ENCODE data around the gene OVCA2. TPM values are rescaled to one million over a fixed set of nuclear protein-coding genes. Genes with fewer than 3 reads are reported as not detected.
A peak's percentile ranks its signal among the peaks of the same experiment; 100 is the strongest.

OVCA2 gene
- total and polyA plus RNA-seq, 3 donors from 2014 or later, result 46.3 to 55.1 (median 46.3) TPM

GRCh38 chr17:2058586-2059546, 17.0 kb downstream of the OVCA2 start:
- intact Hi-C loops (cut with DNase I; ENCODE audit: low total_unique reads), result no loop called here
- H3K4me1 ChIP-seq, result peaks cover 39% of the 10 kb centered on the region
- TF ChIP-seq POLR2A (IDR thresholded peaks at IDR 0.05) (no peak), CTCF (IDR thresholded peaks at IDR 0.05) (peak; percentile 60 to 72 (median 61))

GRCh38 chr17:2059547-2060384, 17.9 kb downstream of the OVCA2 start:
- WGBS, 2 donors, result 45 to 53% methylated on average over 18 to 21 of the region's 21 CpGs
- no peak for DNase-seq
- Histone ChIP-seq H3K27ac (peak overlapping the region; percentile 75 to 92), H3K9me3 (no peaks in the 10 kb centered on the region), H3K4me1 (peaks cover 47% of the 10 kb centered on the region), H3K36me3 (ENCODE audit: low read depth, missing control alignments) (no peaks in the 10 kb centered on the region), H3K4me3 (peak overlapping the region; percentile 58 to 66), H3K27me3 (no peaks in the 10 kb centered on the region)
- TF ChIP-seq CTCF (IDR thresholded peaks at IDR 0.05) (no peak), POLR2A (IDR thresholded peaks at IDR 0.05) (no peak)
- intact Hi-C loops (cut with DNase I; ENCODE audit: low total_unique reads), result no loop called here

More at GRCh38 chr17:2058586-2059546, 17.0 kb downstream of the OVCA2 start:
- no peaks in the 10 kb centered on the region for H3K27me3 ChIP-seq
- peak; percentile 73 for DNase-seq
- peak overlapping the region; percentile 75 to 92 for H3K27ac ChIP-seq
- 29 to 46% methylated on average over 34 to 78 of the region's 78 CpGs for WGBS, 2 donors
- H3K36me3 ChIP-seq (ENCODE audit: low read depth, missing control alignments), result no peaks in the 10 kb centered on the region
- peak overlapping the region; percentile 58 to 66 for H3K4me3 ChIP-seq
- H3K9me3 ChIP-seq, result no peaks in the 10 kb centered on the region

- no peak overlapping the region for H3K4me3 ChIP-seq
Measured at GRCh38 chr17:2060385-2060658, 18.5 kb downstream of the OVCA2 start.

More at GRCh38 chr17:2060385-2060658, 18.5 kb downstream of the OVCA2 start:
- intact Hi-C loops (cut with DNase I; ENCODE audit: low total_unique reads), result no loop called here
- no peaks in the 10 kb centered on the region for H3K27me3 ChIP-seq
- H3K36me3 ChIP-seq (ENCODE audit: low read depth, missing control alignments), result no peaks in the 10 kb centered on the region
- no peaks in the 10 kb centered on the region for H3K9me3 ChIP-seq
- H3K4me1 ChIP-seq, result peaks cover 52% of the 10 kb centered on the region
- peak overlapping the region; percentile 75 to 92 for H3K27ac ChIP-seq
- 53 to 67% methylated on average over 6 of the region's 6 CpGs for WGBS, 2 donors
- DNase-seq, result no peak
- TF ChIP-seq CTCF (IDR thresholded peaks at IDR 0.05) (no peak), POLR2A (IDR thresholded peaks at IDR 0.05) (no peak)

Data from testis (tissue), 3 donors.